Measurements from ENCODE around the gene CARD19.

Gene CARD19

GRCh38 chr9:93154293-93154903 is 58.4 kb downstream of the CARD19 start:
- H4K20me1 ChIP-seq, result no peaks in the 10 kb centered on the region
- no peak overlapping the region for H3K4me3 ChIP-seq
- peaks cover 25 to 72% (median 52%) of the 10 kb centered on the region in 10 experiments for H3K4me1 ChIP-seq
- H3K27me3 ChIP-seq, result no peaks in the 10 kb centered on the region
- H3K9ac ChIP-seq, result no peak overlapping the region
- 0 out of 22 replicates have a peak overlapping the region, but pooled peaks of 1 of the 11 experiments have one; percentile 10 for H3K27ac ChIP-seq
- no peak for TF ChIP-seq Cebpa-rat (IDR thresholded peaks at IDR 0.05)
- peak overlapping the region in 6 of 11 experiments; percentile 10 to 40 (median 26); a peak in 6 of 22 replicates for H3K4me2 ChIP-seq
- no peaks in the 10 kb centered on the region for H3K36me3 ChIP-seq
- peaks cover 0 to 5% (median 0%) of the 10 kb centered on the region in 11 experiments; a peak in 1 of 22 replicates for H3K9me3 ChIP-seq (replicated peaks in 1 of 11)

- no peaks in the 10 kb centered on the region for H3K36me3 ChIP-seq
- no peak overlapping the region for H3K4me3 ChIP-seq
- peak overlapping the region in 9 of 11 experiments; percentile 8 to 63 (median 45); a peak in 16 of 22 replicates for H3K4me2 ChIP-seq
- H4K20me1 ChIP-seq, result no peaks in the 10 kb centered on the region
- H3K9ac ChIP-seq, result no peak overlapping the region; a peak in 1 of 22 replicates
- H3K27me3 ChIP-seq, result no peaks in the 10 kb centered on the region
- peak overlapping the region in 4 of 11 experiments; percentile 5 to 51 (median 48); a peak in 6 of 22 replicates for H3K27ac ChIP-seq
- TF ChIP-seq Cebpa-rat (IDR thresholded peaks at IDR 0.05), result no peak
- H3K4me1 ChIP-seq, result peaks cover 20 to 71% (median 47%) of the 10 kb centered on the region in 10 experiments
- H3K9me3 ChIP-seq (replicated peaks in 1 of 11), result peaks cover 0 to 5% (median 0%) of the 10 kb centered on the region in 11 experiments; a peak in 1 of 22 replicates
Observed at GRCh38 chr9:93155716-93156474, 59.9 kb downstream of the CARD19 start.

- TF ChIP-seq Cebpa-rat (IDR thresholded peaks at IDR 0.05), result no peak
- H3K4me2 ChIP-seq, result peak overlapping the region in 9 of 11 experiments; percentile 8 to 63 (median 45); a peak in 15 of 22 replicates
- peaks cover 13 to 68% (median 44%) of the 10 kb centered on the region in 10 experiments; a peak in 19 of 20 replicates for H3K4me1 ChIP-seq
Observed at GRCh38 chr9:93156475-93157008, 60.5 kb downstream of the CARD19 start.

GRCh38 chr9:93159601-93160471 is 63.8 kb downstream of the CARD19 start:
- H3K9ac ChIP-seq, result no peak overlapping the region; a peak in 1 of 22 replicates
- no peaks in the 10 kb centered on the region for H3K27me3 ChIP-seq
- H3K36me3 ChIP-seq, result no peaks in the 10 kb centered on the region
- H3K4me2 ChIP-seq, result peak overlapping the region in 8 of 11 experiments; percentile 0 to 64 (median 13); a peak in 11 of 22 replicates
- no peak for TF ChIP-seq Cebpa-rat (IDR thresholded peaks at IDR 0.05)
- no peak overlapping the region for H3K27ac ChIP-seq
- H3K4me3 ChIP-seq, result no peak overlapping the region
- peaks cover 8 to 43% (median 26%) of the 10 kb centered on the region in 10 experiments; a peak in 18 of 20 replicates for H3K4me1 ChIP-seq
- H4K20me1 ChIP-seq, result no peaks in the 10 kb centered on the region
- peaks cover 0 to 5% (median 0%) of the 10 kb centered on the region in 11 experiments; a peak in 1 of 22 replicates for H3K9me3 ChIP-seq (replicated peaks in 1 of 11)

More at GRCh38 chr9:93156475-93157008, 60.5 kb downstream of the CARD19 start:
- no peaks in the 10 kb centered on the region for H3K27me3 ChIP-seq
- no peak overlapping the region for H3K9ac ChIP-seq
- H3K27ac ChIP-seq, result peak overlapping the region in 4 of 11 experiments; percentile 5 to 51 (median 48); a peak in 6 of 22 replicates
- H3K4me3 ChIP-seq, result no peak overlapping the region
- H4K20me1 ChIP-seq, result no peaks in the 10 kb centered on the region
- H3K9me3 ChIP-seq (replicated peaks in 1 of 11), result peaks cover 0 to 5% (median 0%) of the 10 kb centered on the region in 11 experiments; a peak in 1 of 22 replicates
- no peaks in the 10 kb centered on the region for H3K36me3 ChIP-seq

GRCh38 chr9:93161786-93162562 is 66.0 kb downstream of the CARD19 start:
- no peak for TF ChIP-seq Cebpa-rat (IDR thresholded peaks at IDR 0.05)
- Histone ChIP-seq H3K4me1 (peaks cover 4 to 25% (median 11%) of the 10 kb centered on the region in 10 experiments; a peak in 14 of 20 replicates), H3K9me3 (replicated peaks in 1 of 11) (0 out of 22 replicates have a peak, but pooled peaks cover 0 to under 1% (median 0%) of the 10 kb centered on the region in 11 experiments), H3K4me3 (no peak overlapping the region), H4K20me1 (no peaks in the 10 kb centered on the region), H3K27ac (no peak overlapping the region), H3K9ac (no peak overlapping the region), H3K4me2 (no peak overlapping the region), H3K27me3 (no peaks in the 10 kb centered on the region), H3K36me3 (no peaks in the 10 kb centered on the region)
